DMS53 (cell line): ENCODE measurements around the gene REP15.
"Not testable (repeated sequence)": the region's sequence is repeated elsewhere in the genome, so short reads cannot be mapped to it uniquely, and the experiment has no call there.

Experiments used
- DNase-seq: peaks from one replicate; lab custom pipeline; 2025; lab: John Stamatoyannopoulos, UW

The REP15 gene

GRCh38 chr12:27696293-27696652 is at the start of gene REP15:
Gene REP15, plus strand, starts transcription at chr12:27696447. Its CDS starts 116 bp downstream, at chr12:27696563.
- DNase-seq: peak; percentile 42

GRCh38 chr12:27650011-27650410 is 46.2 kb upstream of the REP15 start:
- DNase-seq: no peak

GRCh38 chr12:27651201-27651600 is 45.0 kb upstream of the REP15 start:
- DNase-seq: no peak

GRCh38 chr12:27652174-27652763 is 44.0 kb upstream of the REP15 start:
- peak; percentile 93 for DNase-seq

GRCh38 chr12:27653661-27654060 is 42.6 kb upstream of the REP15 start:
- no peak for DNase-seq

- not testable (repeated sequence) for DNase-seq
Observed at GRCh38 chr12:27655476-27655875, 40.8 kb upstream of the REP15 start.

- no peak for DNase-seq
Observed at GRCh38 chr12:27657296-27657695, 39.0 kb upstream of the REP15 start.

- DNase-seq: no peak
Observed at GRCh38 chr12:27665704-27666103, 30.5 kb upstream of the REP15 start.

- no peak for DNase-seq
Observed at GRCh38 chr12:27666510-27666909, 29.7 kb upstream of the REP15 start.

GRCh38 chr12:27667540-27667939 is 28.7 kb upstream of the REP15 start:
- no peak for DNase-seq

GRCh38 chr12:27672051-27672450 is 24.2 kb upstream of the REP15 start:
- DNase-seq: no peak

- no peak for DNase-seq
Observed at GRCh38 chr12:27672643-27673042, 23.6 kb upstream of the REP15 start.

- no peak for DNase-seq
Observed at GRCh38 chr12:27673101-27673718, 23.0 kb upstream of the REP15 start.

GRCh38 chr12:27674989-27675388 is 21.3 kb upstream of the REP15 start:
- DNase-seq: no peak

- no peak for DNase-seq
Observed at GRCh38 chr12:27680619-27681018, 15.6 kb upstream of the REP15 start.

GRCh38 chr12:27682534-27682933 is 13.7 kb upstream of the REP15 start:
- no peak for DNase-seq

- DNase-seq: no peak
Observed at GRCh38 chr12:27685274-27685673, 11.0 kb upstream of the REP15 start.

- no peak for DNase-seq
Observed at GRCh38 chr12:27686147-27686546, 10.1 kb upstream of the REP15 start.

- no peak for DNase-seq
Observed at GRCh38 chr12:27688671-27689070, 7.6 kb upstream of the REP15 start.

GRCh38 chr12:27689558-27690180 is 6.6 kb upstream of the REP15 start:
- DNase-seq: no peak

- DNase-seq: no peak
Observed at GRCh38 chr12:27693403-27693802, 2.8 kb upstream of the REP15 start.

GRCh38 chr12:27695556-27696292 is 523 bp upstream of the REP15 start:
- DNase-seq: peak; percentile 47
